NCI-H2196 treated with DMSO at 0.1 percent for 48 hours (cell line): Measurements from ENCODE around the gene LCN1.
"Not testable (repeated sequence)": the region's sequence is repeated elsewhere in the genome, so short reads cannot be mapped to it uniquely, and the experiment has no call there.

ENCODE experiments used
- DNase-seq: peaks from one replicate; lab custom pipeline; 2025; ENCODE audit not compliant: unreplicated experiment; lab: John Stamatoyannopoulos, UW

Gene LCN1

DNA sequence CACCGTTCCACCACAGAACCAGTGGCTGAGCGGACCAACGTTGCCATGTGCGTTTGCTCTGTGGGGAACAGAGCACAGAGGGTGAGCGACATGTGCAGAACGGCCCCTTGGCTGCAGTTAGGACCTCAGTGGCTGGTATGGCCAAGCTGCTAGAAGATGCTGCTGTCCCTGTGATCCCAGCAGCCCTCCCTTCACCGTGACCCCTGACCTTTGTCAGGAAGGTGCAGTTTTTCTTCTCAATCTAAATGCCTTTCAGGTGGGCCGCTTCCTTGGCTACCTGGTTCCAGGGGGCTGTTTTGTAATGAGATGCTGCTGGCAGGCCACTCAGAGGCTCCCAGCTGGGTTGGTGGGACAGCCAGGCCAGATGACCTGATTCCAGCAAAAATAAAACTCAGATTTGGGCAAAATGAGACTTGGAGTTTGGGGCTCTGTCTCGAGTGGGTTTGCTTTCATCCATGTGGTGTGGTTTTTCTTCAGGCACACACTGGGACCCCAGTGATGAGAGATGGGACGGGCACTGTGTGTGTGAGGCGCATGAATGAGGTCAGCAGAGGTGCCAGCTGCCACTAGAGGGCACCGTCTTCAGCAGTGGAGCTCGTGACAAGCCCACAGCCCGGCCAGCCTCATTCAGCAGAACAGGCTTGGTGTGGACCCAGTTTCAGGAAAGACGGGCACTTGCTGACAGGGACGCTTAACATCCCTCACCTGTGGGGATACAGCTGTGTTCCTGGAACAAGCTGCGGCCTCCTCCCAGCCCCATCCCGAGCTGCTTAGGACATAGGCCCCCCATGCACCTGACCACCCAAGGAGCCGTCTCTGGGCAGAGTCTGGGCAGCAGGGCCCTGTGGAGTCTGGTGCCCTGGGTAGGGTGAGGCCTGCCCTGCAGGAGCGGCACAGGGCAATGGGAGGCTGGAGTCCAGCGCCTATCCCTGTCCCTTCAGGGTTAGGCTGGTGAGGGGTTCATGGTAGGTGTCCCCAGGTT lies 16.7 kb upstream of the LCN1 start:
- peak; percentile 35 for DNase-seq

DNA sequence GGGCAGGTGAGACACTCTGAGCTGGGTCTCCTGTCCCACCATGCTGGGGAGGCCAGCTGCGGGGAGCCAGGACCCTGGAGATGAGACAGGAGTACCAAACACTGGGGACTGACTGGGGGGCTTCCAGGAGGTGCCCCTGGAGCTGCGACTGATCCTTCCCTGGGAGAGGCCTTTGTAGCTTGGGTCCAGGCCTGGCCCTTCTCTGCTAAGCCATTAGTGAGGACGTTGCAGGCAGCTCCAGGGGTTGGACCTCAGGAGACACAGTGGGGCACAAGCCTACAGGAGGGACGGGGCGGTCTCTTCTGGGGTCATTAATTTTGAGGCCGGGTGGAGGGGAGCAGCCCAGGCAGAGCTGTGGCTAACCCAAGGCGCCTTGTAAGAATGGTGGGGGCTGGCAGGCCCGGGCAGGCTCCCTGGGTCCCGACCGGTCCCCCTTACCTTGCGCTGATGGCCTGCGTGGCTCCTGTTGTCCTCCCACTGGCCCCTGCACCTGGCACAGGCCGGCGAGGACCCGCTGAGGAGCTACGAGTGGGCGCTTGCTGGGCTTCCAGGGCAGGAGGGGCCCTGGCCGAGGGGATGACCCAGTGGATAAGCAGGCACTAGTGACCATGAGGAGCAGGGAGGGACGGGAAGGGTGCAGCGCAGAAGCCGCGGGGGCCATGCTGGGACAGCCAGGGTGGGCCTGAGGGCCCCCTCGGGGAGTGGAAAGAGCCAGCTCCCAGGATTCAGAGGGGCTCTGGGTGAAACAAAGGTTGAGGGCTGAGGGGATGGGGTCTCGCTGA lies 15.6 kb upstream of the LCN1 start:
- no peak for DNase-seq

DNA sequence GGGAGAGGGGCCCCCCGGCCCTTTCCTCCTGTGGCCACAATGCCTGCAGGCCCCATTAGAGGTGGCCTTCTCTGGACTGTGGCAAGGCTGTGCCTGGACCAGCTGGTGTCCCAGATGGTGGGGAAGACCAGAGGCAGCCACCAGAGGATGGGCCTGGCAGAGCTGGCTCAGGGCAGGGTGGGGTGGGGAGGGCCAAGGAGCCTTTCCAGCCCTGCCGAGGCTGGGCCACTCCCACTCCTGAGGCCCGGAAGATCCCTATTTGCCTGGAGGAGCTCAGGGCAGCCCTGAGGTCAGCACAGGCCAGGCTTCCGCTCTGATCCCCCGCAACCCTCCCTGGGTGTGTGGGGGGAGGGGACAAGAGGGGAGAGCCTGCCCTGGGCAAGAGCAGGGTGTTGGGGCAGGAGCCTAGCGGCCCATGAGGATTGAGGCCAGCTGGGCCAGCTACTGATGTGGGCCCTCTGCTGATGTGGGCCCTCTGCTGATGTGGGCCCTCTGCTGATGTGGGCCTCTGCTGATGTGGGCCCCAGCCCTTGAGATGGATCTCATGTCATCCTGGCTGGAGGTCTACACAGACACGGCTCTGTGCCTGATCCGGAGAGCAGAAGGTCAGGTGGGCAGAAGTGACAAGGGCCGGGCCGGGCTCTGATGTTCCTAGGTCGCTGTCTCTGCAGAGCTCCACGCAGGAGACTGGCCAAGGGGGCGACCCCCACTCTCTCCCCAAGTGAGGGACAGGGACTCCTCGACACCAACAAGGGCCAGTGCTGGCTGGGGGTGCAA lies 14.7 kb upstream of the LCN1 start:
- no peak for DNase-seq

DNA sequence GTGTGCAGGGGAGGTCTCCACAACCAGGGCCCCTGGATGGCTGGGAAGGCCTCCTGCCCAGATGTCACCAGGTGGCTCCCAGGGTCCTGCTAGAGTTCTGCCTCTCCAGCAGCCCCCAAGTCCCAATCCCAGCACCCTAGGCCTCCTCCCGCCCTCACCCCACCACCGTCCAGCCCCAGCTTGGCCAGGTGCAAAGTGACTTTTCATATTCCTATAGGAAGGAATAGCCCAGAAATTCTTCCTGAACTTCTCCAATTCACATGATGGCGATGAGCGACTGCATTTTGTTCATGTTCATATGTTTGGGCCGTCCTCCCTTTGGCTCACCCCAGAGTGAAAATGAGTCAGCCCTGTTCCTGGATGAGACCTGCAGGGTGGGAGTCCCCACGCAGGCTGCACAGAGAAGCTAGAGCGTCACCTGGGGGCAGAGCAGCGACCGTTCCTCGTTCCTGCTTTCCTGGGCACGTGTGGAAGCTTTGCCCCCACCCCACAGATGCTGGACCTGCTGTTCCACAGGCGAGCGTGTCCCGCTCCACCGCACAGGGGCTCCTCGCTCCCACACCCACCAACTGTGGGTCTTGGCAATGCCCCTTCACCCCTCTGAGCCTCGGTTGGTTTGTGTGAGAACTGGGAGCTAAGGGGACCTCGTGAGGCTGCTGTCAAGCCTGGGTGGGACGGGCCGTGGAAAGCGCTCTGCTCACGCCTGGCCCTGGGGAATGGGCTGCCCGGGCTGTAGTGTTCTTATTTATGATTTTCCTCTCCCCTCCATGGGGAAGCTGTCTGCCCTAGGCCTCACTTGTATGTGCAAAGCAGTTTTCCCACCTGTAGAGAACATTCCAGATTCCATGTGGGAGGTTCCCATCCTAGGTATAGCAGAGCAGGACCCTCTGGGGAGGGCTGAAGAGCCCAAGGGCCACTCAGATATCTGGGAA lies 13.9 kb upstream of the LCN1 start:
- no peak for DNase-seq

DNA sequence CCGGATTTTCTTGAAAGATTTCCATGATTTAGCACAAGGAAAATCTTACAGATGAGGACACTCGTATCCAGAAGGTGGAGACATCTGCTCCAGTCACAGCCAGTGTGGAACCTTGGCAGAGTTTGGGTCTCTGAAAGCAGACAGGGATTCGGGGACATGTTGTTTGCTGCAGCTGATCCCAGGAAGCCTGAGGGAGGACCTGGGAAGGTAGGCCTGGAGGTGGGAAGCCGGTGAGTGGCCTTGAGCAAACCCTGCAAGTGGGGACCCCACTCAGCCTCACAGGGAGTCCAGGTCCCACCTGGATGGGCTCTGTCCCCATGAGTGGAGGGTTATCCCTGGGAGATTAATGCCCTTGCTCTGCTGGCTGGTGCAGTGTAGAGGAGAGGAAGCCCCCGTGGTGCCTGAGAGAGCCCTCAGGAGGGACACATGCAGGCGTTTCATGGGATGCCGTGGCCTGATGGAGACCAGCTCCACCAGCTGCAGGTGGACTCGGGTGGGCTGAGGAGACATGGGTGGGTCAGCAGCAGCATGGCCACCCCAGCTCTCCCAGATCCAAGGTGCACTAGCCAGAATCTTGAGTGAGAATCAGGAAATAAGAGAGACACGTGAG lies 12.9 kb upstream of the LCN1 start:
- DNase-seq: no peak

DNA sequence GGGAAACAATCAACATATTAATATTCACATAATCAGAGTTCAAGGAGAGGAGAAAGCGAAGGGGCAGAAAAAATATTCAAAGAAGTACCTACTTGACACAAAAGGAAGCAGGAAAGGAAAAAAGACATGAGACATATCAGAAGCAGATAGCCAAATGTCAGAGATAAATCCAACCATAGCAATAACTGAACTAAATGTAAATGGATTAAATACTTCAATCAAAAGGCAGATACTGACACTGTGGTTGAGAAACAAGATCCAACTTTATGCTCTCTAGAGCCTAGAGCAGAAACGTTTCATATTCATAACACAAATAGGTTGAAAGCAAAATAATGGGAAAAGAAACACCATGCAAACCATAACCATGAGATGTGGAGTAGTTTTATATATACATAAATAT lies 11.8 kb upstream of the LCN1 start:
- no peak for DNase-seq

DNA sequence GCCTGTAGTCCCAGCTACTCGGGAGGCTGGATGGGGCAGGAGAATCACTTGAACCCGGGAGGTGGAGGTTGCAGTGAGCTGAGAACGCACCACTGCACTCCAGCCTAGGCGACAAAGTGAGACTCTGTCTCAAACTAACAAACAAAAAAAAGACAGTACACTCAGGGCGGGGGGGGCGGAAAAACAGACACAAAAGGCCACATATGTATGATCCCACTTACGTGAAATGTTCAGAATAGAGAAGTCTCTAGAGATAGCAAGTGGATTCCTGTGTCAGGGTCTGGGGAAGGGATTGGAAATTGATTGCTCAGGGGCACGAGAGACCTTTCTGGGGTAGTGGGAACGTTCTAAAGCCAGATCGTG lies 9.0 kb upstream of the LCN1 start:
- DNase-seq: no peak

DNA sequence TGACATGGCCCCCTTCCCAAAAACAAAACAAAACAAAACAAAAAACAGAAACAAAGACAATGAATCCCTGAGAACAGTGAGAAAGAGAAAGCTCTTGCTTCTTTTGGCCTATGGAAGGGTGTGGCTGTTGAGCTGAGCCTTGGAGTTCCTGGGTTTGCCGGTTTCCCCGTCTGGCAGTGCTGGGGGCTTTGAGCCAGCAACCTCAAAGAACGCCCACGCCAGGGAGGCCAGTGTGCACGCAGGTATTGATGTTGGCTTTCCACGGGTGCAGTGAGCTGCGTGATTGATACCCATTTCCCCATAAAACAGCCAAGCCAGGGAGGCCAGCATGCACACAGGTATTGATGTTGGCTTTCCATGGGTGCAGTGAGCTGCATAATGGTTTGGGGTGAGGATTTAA lies 8.3 kb upstream of the LCN1 start:
- DNase-seq: no peak

DNA sequence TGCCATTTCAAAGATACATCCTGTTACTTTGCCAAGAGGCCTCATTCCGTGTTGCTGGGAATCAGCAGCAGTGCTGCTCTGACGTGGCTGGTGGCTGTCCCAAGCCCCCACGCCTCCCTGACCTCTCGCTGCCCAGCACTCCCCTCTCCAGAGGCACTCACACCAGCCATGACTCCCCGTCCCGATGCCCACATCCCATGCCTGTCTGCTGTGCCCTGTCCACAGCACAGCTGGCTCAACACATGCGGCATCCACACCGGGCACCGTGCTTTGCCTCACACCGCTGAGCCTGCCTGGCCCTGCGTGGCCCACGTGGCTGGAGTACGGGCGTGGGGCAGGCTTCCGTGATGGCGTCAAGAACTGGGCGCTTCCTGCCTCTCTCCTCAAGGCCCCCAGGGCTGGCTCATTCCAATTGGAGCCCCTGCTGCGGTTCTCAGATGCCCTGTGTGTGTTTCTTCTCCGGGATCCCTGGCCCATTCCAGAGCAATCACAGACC lies 7.8 kb upstream of the LCN1 start:
- no peak for DNase-seq

DNA sequence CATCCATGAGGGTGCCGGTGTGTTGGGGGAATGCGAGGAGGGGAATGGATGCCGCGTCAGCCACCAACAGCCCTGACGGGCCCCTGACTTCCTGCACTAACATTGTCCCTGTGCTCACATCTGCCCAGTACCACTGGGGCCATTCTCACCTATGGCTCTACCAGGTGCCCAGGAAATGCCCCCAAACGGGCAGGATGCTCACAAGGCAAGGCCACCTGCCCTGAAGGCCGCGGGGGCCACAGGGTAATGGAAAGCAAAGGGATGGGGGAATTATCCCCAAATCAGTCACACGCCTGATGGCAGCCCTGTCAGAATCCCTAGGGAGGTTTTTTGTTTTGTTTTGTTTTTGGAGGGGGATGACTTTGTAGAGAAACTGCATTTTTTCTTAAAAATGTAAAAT lies 7.3 kb upstream of the LCN1 start:
- not testable (repeated sequence) for DNase-seq

DNA sequence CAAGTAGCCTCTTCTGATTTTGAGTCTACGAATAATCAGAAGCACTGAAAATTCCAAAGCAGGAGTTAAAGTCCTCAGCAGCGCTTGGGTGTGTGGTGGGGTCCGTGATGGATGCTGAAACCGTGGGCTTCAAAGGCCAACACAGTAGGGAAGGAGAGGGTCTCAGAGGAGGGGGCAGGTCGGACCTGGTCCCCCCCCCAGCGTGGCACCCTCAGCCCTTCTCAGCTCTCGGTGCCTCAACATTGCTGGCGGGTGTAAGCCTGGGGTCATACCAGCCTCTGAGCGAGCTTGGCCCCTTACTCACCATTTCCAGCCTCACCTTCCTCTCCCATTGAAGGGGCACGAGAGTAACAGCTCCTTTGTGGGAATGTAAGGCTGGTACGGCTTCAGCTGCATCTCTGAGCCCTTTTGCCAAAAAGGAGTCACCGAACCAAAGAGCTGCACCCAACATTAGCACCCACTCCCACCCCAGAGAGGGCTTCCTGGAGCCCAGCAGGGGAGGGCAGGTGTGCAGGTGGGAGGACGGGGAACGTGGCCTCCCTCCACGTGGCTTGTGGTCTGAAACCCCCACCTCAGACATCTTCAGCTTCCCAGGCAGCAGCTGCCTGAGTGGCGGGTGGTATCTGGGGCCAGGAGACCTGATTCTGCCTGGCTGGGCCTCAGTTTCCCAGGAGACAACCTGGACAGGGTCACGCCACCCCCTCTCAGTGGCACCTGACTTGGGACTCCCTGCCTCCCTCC lies 6.7 kb upstream of the LCN1 start:
- no peak for DNase-seq

DNA sequence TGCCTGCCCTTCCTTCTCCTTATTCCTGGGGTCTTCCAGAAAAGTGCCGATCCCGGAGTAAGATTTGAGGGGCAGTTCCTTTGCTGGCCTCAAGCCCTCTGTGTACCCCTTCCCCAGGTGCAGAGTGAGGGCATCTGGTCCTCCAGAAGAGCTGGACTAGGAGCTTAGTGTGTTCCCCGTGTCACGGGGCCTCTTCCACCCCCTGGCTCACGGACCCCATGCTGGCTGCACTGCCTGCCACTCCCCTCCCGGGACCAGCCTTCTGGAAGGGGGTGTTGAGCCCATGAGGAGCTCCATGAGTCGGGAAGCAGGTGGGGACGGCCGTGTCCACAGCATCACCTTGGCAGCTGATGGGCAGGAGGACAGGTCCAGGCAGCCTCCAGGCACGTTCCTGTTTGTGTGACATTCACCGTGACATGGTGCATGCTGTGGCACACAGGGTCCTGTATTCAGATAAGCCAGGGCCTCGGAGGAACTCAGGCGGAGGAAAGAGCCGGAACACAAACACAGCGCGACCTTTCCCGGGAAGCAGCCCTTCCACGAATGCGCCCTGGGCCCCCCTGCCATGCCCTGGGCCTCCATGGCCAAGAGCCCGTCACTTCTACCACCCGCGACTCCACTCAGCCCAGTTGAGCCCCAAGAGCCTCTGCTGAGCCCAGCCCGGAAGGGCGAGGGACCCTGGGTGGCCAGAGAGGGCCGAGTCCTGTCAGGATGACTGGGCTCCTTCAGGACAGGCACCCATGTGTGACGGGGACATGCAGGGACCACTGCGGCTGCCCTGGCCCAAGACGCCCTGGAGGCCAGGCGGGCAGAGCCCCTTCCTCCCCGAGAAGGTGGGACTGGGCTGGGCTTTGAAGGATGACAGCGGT lies 5.9 kb upstream of the LCN1 start:
- no peak for DNase-seq

DNA sequence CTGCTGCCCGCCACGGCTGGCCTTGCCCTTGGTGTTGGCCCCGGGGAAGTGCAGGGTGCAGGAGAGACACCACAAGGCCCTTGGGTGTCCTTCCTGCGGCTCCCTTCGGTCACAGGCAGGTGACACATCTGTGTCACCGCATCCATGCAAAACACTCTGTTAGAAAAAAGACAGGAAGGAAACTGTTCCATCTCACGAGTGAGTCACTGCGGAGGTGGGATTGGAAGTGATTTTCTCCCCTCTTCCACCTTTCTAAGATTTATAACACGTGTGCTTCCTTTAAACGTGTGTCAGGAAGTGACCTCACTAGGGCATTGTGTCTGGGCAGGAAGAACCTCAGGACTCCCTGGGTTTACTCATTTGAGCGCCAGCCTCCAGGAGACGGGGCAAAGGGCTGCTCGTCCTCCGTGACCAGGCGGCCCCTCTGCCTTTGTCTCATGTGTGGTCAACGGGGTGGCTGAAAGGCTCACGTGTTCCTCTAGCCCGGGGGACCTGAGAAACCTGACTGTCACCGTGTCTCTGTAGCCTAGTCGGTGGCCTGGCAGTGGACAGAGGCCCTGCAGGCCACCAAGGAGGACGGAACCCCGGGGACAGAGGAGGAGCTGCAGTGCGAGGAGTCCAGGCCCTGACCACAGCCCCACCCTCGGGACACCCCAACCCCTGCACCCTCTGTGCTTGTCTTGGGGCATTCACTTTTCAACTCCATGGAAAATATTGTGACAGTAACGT lies 4.9 kb upstream of the LCN1 start:
- DNase-seq: no peak

DNA sequence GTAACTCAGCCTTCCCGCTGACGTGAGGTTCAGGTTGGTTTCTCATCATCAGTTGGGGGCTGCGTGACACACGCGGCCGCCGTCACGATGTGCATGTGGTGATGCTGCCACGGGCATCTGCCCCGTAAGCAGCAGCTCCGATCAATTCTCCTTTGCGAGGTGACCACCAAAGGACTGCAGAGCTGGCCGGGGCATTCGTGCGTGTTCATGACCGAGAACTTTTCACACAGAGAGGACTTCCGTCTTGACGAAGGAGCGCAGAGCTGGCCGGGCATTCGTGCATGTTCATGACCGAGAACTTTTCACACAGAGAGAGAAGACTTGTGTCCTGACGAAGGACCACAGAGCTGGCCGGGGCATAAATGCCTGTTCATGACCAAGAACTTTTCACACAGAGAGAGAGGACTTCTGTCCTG lies 3.8 kb upstream of the LCN1 start:
- no peak for DNase-seq

DNA sequence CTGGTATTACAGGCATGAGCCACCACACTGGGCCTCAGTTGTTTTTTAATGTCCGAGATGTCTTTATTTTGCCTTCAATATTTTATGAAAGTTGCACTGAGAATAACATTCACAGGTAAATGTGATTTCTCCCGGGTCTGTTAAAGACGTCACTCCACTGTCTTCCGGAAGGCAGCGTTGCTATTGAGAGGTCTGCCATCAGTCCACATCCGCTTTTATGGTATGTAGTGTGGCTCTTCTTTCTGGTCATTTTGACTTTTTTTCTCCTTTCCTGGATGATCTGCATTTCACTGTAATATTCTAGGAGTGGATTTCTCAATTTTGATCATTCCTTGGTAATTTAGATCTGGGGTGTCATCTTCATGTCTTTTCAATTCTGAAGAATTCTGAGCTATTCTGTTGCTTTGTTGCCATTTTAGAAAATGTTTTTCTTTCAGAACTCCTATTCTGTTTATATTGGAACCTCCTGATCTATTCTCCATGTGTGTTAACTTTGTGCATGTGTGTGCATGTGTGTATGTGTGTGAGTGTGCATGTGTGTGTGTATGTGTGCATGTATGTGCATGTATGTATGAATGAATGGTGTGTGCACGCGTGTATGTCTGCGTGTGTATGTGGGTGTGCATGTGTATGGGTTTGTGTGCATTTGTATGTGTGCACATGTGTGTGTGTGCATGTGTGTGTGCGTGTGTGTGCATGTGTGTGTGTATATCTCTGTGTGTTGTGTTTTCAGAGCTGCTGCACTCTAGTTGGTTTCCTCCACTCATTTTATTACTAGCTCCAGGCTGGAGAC lies 1.9 kb upstream of the LCN1 start:
- DNase-seq: no peak

DNA sequence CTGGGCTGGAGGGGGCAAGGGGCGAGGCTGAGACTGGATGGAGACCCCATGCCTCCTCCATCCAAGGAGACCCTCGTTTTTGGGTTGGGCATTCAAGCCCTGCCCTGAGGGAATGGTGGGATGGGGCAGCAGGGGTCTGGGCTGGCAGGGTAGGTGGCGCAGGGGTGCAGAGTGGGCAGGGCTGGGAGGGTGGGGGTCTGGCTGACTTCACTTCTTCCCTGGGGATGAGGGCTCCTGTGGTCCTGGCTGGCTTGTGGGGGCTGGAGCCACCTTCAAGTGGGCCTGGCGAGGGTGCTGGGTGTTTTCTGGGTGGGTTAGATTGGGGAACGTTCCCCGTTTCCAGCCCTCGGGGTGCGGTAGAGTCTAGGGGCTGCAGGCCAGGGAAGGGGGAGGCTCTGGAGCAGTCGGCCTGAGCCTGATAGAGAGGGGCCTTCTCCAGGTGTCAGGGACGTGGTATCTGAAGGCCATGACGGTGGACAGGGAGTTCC lies 412 bp downstream of the LCN1 start:
- no peak for DNase-seq
